Measurements from ENCODE around the gene HBP1.

HBP1 gene

DNA sequence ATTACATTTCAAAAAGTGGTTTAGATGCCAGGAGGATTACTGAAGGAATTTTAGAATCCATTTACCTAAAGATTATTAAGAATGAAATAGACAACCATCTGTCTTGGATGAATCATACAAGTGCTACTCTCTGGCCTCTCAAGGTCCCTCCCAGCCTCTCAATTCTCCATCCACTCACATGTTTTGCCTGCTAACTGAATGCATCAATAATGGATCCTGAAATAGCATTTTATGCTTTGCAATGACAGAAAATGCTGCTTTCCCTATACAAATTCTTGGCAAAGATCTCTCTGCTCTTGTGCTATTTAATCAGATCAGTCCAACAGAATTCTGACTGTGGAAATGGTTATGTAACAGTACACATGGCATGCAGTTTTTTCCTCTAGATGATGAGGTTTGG is 68.1 kb downstream of the HBP1 start (continued):
- TF ChIP-seq TSHZ2 (CRISPR knock-in tag; IDR thresholded peaks at IDR 0.05) (no peak), GLIS3 (CRISPR knock-in tag; IDR thresholded peaks at IDR 0.05) (no peak), ZNF70 (CRISPR knock-in tag; IDR thresholded peaks at IDR 0.05) (no peak), TCF4 (CRISPR knock-in tag; IDR thresholded peaks at IDR 0.05; ENCODE audit: borderline replicate concordance) (no peak)

- peak; percentile 51 for ATAC-seq
- TF ChIP-seq ZC3H10 (CRISPR knock-in tag; IDR thresholded peaks at IDR 0.05): no peak
- no peak for TF ChIP-seq ISL1 (CRISPR knock-in tag; IDR thresholded peaks at IDR 0.05)
- no peak for TF ChIP-seq OSR1 (CRISPR knock-in tag; IDR thresholded peaks at IDR 0.05)
- no peak for TF ChIP-seq CSDC2 (CRISPR knock-in tag; IDR thresholded peaks at IDR 0.05)
- TF ChIP-seq ESRRG (CRISPR knock-in tag; IDR thresholded peaks at IDR 0.05): no peak
- TF ChIP-seq SNAI2 (CRISPR knock-in tag; IDR thresholded peaks at IDR 0.05): no peak
- TF ChIP-seq BACH2 (CRISPR knock-in tag; IDR thresholded peaks at IDR 0.05; ENCODE audit: borderline replicate concordance): no peak
- no peak for TF ChIP-seq ZNF565 (CRISPR knock-in tag; conservative IDR thresholded peaks at IDR 0.05; ENCODE audit: low read depth)
- no peak for TF ChIP-seq TSHZ2 (CRISPR knock-in tag; IDR thresholded peaks at IDR 0.05)
- no peak for TF ChIP-seq ZNF8 (CRISPR knock-in tag; IDR thresholded peaks at IDR 0.05)
- TF ChIP-seq CREB5 (CRISPR knock-in tag; IDR thresholded peaks at IDR 0.05; ENCODE audit: low read depth): no peak
- TF ChIP-seq GLIS3 (CRISPR knock-in tag; IDR thresholded peaks at IDR 0.05): no peak
- no peak for TF ChIP-seq CSRNP3 (CRISPR knock-in tag; IDR thresholded peaks at IDR 0.05)
- TF ChIP-seq, protein P1, sequence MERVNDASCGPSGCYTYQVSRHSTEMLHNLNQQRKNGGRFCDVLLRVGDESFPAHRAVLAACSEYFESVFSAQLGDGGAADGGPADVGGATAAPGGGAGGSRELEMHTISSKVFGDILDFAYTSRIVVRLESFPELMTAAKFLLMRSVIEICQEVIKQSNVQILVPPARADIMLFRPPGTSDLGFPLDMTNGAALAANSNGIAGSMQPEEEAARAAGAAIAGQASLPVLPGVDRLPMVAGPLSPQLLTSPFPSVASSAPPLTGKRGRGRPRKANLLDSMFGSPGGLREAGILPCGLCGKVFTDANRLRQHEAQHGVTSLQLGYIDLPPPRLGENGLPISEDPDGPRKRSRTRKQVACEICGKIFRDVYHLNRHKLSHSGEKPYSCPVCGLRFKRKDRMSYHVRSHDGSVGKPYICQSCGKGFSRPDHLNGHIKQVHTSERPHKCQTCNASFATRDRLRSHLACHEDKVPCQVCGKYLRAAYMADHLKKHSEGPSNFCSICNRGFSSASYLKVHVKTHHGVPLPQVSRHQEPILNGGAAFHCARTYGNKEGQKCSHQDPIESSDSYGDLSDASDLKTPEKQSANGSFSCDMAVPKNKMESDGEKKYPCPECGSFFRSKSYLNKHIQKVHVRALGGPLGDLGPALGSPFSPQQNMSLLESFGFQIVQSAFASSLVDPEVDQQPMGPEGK (CRISPR knock-in tag; IDR thresholded peaks at IDR 0.05; ENCODE audit: borderline replicate concordance): no peak
- no peak for TF ChIP-seq ZFP30 (CRISPR knock-in tag; IDR thresholded peaks at IDR 0.05)
- no peak for TF ChIP-seq ZNF70 (CRISPR knock-in tag; IDR thresholded peaks at IDR 0.05)
- no peak for TF ChIP-seq PPARA (CRISPR knock-in tag; IDR thresholded peaks at IDR 0.05; ENCODE audit: borderline replicate concordance)
- TF ChIP-seq TCF4 (CRISPR knock-in tag; IDR thresholded peaks at IDR 0.05; ENCODE audit: borderline replicate concordance): no peak
- no peak for TF ChIP-seq TOX (CRISPR knock-in tag; IDR thresholded peaks at IDR 0.05; ENCODE audit: borderline replicate concordance)
- no peak for TF ChIP-seq RARB (CRISPR knock-in tag; IDR thresholded peaks at IDR 0.05)
These were observed 68.6 kb downstream of the HBP1 start for GRCh38 chr7:107237451-107237850.

DNA sequence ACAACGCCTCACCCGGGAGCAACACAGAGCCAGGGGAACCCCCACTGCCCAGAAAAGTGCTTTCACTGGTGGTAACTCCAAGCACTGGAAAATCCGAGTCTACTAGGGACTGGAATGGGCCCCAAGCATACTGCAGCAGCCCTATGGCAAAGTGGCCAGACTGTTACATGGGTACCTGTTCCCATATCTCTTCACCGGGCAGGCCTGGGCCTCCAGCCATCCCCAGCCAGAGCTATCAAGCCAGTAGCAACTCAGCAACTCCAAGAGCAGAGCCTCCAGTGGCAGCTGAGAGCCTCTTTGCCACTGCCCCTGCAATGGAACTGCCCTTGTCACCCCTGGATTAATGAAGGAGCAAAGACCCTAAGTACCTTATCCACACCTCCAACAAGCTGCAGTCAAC is 73.5 kb downstream of the HBP1 start:
- no peak for ATAC-seq
- TF ChIP-seq ZNF8 (CRISPR knock-in tag; IDR thresholded peaks at IDR 0.05) (no peak), TOX (CRISPR knock-in tag; IDR thresholded peaks at IDR 0.05; ENCODE audit: borderline replicate concordance) (no peak), TSHZ2 (CRISPR knock-in tag; IDR thresholded peaks at IDR 0.05) (no peak), CSRNP3 (CRISPR knock-in tag; IDR thresholded peaks at IDR 0.05) (no peak), ZC3H10 (CRISPR knock-in tag; IDR thresholded peaks at IDR 0.05) (no peak), GLIS3 (CRISPR knock-in tag; IDR thresholded peaks at IDR 0.05) (no peak), ZFP30 (CRISPR knock-in tag; IDR thresholded peaks at IDR 0.05) (no peak)
- TF ChIP-seq, protein P1 (CRISPR knock-in tag; IDR thresholded peaks at IDR 0.05; ENCODE audit: borderline replicate concordance): no peak
